GM18868 (cell line): ENCODE measurements around the gene KCNT1.
"Not testable (repeated sequence)": the region's sequence is repeated elsewhere in the genome, so short reads cannot be mapped to it uniquely, and the experiment has no call there.

Experiments
- ATAC-seq: cut with Tn5 transposase; IDR thresholded peaks from one replicate; pipeline ENCODE4 v1.9.1; 2021; ENCODE audit warnings: mild to moderate bottlenecking, moderate library complexity; ENCODE audit not compliant: unreplicated experiment

KCNT1 gene

GRCh38 chr9:135672786-135673185 lies 29.2 kb upstream of the KCNT1 start:
- not testable (repeated sequence) for ATAC-seq

GRCh38 chr9:135673941-135674340 lies 28.0 kb upstream of the KCNT1 start:
- no peak for ATAC-seq

GRCh38 chr9:135674977-135675376 lies 27.0 kb upstream of the KCNT1 start:
- ATAC-seq, result no peak

- ATAC-seq, result no peak
Observed at GRCh38 chr9:135676891-135677290, 25.1 kb upstream of the KCNT1 start.

GRCh38 chr9:135677641-135678168 lies 24.3 kb upstream of the KCNT1 start:
- no peak for ATAC-seq

GRCh38 chr9:135678236-135679017 lies 23.6 kb upstream of the KCNT1 start:
- no peak for ATAC-seq

- ATAC-seq, result no peak
Observed at GRCh38 chr9:135680056-135680455, 21.9 kb upstream of the KCNT1 start.

- no peak for ATAC-seq
Observed at GRCh38 chr9:135681161-135681560, 20.8 kb upstream of the KCNT1 start.

- ATAC-seq, result no peak
Observed at GRCh38 chr9:135683401-135684034, 18.5 kb upstream of the KCNT1 start.

- ATAC-seq, result no peak
Observed at GRCh38 chr9:135684691-135685090, 17.3 kb upstream of the KCNT1 start.

- no peak for ATAC-seq
Observed at GRCh38 chr9:135687216-135687615, 14.8 kb upstream of the KCNT1 start.

GRCh38 chr9:135689011-135689410 lies 13.0 kb upstream of the KCNT1 start:
- no peak for ATAC-seq

GRCh38 chr9:135690836-135691570 lies 11.0 kb upstream of the KCNT1 start:
- ATAC-seq, result no peak

- no peak for ATAC-seq
Observed at GRCh38 chr9:135692410-135692809, 9.6 kb upstream of the KCNT1 start.

GRCh38 chr9:135693265-135693664 lies 8.7 kb upstream of the KCNT1 start:
- no peak for ATAC-seq

- no peak for ATAC-seq
Observed at GRCh38 chr9:135693771-135694170, 8.2 kb upstream of the KCNT1 start.

- ATAC-seq, result no peak
Observed at GRCh38 chr9:135694414-135694813, 7.6 kb upstream of the KCNT1 start.

GRCh38 chr9:135695036-135695435 lies 6.9 kb upstream of the KCNT1 start:
- no peak for ATAC-seq

GRCh38 chr9:135695642-135696041 lies 6.3 kb upstream of the KCNT1 start:
- no peak for ATAC-seq

GRCh38 chr9:135696446-135696845 lies 5.5 kb upstream of the KCNT1 start:
- ATAC-seq, result no peak

- no peak for ATAC-seq
Observed at GRCh38 chr9:135697226-135697625, 4.8 kb upstream of the KCNT1 start.

- no peak for ATAC-seq
Observed at GRCh38 chr9:135698236-135698635, 3.7 kb upstream of the KCNT1 start.
